Measurements from ENCODE around the gene IRF2BP2.

Gene IRF2BP2

DNA sequence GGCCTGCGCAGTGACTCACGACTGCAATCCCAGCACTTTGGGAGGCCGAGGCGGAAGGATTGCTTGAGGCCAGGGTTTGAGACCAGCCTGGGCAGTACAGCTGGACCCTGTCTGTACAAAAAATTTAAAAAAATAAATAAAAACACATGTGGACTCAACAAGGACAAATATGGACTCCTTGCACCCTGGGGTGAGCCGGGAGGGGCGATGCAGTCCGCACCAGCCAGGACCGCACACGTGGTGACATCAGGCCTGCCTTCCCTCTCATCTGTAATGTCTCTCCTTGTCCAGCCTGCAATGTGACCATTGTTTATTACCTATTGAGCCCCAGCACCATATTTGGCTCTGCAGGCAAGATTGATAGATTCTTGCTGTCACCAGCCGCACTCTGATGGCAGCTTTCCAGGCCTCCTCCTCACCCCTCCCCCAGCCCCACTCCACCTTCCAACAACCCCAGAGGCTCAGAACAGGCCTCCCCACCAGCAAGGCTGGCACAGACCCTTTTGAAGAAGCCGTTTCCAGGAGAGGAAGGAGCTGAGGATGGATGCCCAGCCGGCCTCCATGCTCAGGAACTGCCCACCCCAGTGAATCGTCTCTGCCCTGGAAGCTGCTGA lies 55.2 kb downstream of the IRF2BP2 start:
- no peak for DNase-seq

Data from activated CD4-positive, CD25-positive, alpha-beta regulatory T cell (primary cell).